Neural progenitor cell (in vitro differentiated cells): Measurements from ENCODE around the gene IFRD2.

Source experiments
- CTCF ChIP-seq: fragments of 200-600 bp; sonication (generic); IDR thresholded peaks from 2 replicates; pipeline ENCODE4 v1.5.1; 2017; ENCODE audit warnings: antibody characterized with exemption, mild to moderate bottlenecking
- EZH2 ChIP-seq: fragments of 200-600 bp; sonication (generic); IDR thresholded peaks from 2 replicates; pipeline ENCODE4 v1.6.1; 2017; ENCODE audit warnings: antibody characterized with exemption, mild to moderate bottlenecking, moderate library complexity
- EZH2phosphoT487 ChIP-seq: fragments of 200-600 bp; sonication (generic); IDR thresholded peaks from 2 replicates; pipeline ENCODE4 v1.6.1; 2017; ENCODE audit warnings: antibody characterized with exemption

GRCh38 chr3:50287262-50287661, 5.0 kb downstream of the IFRD2 start:
- no peak for TF ChIP-seq CTCF
- no peak for TF ChIP-seq EZH2
- TF ChIP-seq EZH2phosphoT487: no peak
